IgD-negative memory B cell (primary cell): ENCODE results near the gene VEZT. TPM values are rescaled to one million over a fixed set of nuclear protein-coding genes. Genes with fewer than 3 reads are reported as not detected.
A peak's percentile ranks its signal among the peaks of the same experiment; 100 is the strongest.
"Not testable (repeated sequence)": the region's sequence is repeated elsewhere in the genome, so short reads cannot be mapped to it uniquely, and the experiment has no call there.

Source experiments
- H3K27ac Mint-ChIP-seq, 3 donors: one replicate each; pipeline ENCODE4 v1.8.0; 2020 to 2022; ENCODE audit warnings: mild to moderate bottlenecking in 3 of 3, mixed read lengths in 3 of 3, moderate library complexity in 1 of 3
- H3K27me3 Mint-ChIP-seq: one replicate; pipeline ENCODE4 v1.8.0; 2021; ENCODE audit warnings: mixed read lengths
- H3K36me3 Mint-ChIP-seq: one replicate; pipeline ENCODE4 v1.8.0; 2020; ENCODE audit warnings: mild to moderate bottlenecking, mixed read lengths
- H3K4me1 Mint-ChIP-seq, 3 donors: one replicate each; pipeline ENCODE4 v1.8.0; 2020 to 2022; ENCODE audit warnings: mixed read lengths in 3 of 3, mild to moderate bottlenecking in 1 of 3
- H3K4me3 Mint-ChIP-seq, 4 donors: one replicate each; pipeline ENCODE4 v1.8.0; 2020 to 2022; ENCODE audit warnings: mild to moderate bottlenecking in 4 of 4, mixed read lengths in 4 of 4, moderate library complexity in 3 of 4
- H3K9me3 Mint-ChIP-seq, 3 donors: one replicate each; pipeline ENCODE4 v1.8.0; 2020 to 2021; ENCODE audit warnings: mixed read lengths in 3 of 3, mild to moderate bottlenecking in 1 of 3
- polyA plus RNA-seq: library from polyadenylated mRNA; unstranded; fragments of 300-500 nt; fragmentation: Illumina TruSeq; gene quantifications from one replicate; pipeline ENCODE4 v1.2.3, GENCODE V29; 2021

VEZT gene
- polyA plus RNA-seq, 1 donor from 2014 or later = 21.5 TPM

DNA sequence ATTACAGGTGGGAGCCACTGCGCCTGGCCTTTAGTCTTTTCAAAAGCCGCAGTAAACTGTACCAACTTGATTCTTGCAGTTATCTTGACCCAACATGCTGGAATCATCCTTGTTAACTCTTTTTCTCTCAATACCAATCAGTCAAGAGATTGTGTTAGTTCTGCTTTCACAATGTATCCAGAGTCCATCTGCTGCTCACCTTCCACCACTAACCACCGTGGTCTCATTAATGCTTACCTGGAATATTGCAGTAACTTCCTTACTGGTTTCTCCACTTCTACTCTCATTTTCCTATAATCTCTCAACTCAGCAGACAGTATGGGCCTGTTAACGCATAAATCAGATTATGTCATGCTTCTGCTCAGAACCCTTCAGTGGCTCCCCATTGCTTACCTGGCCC, 62.2 kb downstream of the VEZT start:
- H3K27ac Mint-ChIP-seq = no peak overlapping the region

DNA sequence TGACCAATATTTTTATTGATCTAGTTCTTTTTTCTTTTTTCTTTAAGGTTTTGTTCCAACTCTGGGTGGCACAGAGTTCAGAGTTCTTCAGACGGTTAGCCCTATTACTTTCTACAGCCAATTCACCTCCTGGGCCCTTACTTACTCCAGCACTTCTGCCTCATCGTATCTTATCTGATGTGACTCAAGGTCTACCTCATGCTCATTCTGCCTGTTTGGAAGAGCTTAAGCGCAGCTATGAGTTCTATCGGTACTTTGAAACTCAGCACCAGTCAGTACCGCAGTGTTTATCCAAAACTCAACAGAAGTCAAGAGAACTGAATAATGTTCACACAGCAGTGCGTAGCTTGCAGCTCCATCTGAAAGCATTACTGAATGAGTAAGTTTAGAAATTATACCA, 64.7 kb downstream of the VEZT start:
- H3K9me3 Mint-ChIP-seq = no peaks in the 10 kb centered on the region
- no peaks in the 10 kb centered on the region for H3K4me1 Mint-ChIP-seq
- H3K4me3 Mint-ChIP-seq = no peak overlapping the region
- peaks cover 14% of the 10 kb centered on the region for H3K36me3 Mint-ChIP-seq
- no peak overlapping the region for H3K27ac Mint-ChIP-seq
- H3K27me3 Mint-ChIP-seq = no peaks in the 10 kb centered on the region

More for the DNA sequence above, 62.2 kb downstream of the VEZT start:
- H3K27me3 Mint-ChIP-seq = no peaks in the 10 kb centered on the region
- H3K4me1 Mint-ChIP-seq = no peaks in the 10 kb centered on the region
- H3K36me3 Mint-ChIP-seq = peaks cover 13% of the 10 kb centered on the region
- H3K4me3 Mint-ChIP-seq = no peak overlapping the region
- H3K9me3 Mint-ChIP-seq = no peaks in the 10 kb centered on the region

DNA sequence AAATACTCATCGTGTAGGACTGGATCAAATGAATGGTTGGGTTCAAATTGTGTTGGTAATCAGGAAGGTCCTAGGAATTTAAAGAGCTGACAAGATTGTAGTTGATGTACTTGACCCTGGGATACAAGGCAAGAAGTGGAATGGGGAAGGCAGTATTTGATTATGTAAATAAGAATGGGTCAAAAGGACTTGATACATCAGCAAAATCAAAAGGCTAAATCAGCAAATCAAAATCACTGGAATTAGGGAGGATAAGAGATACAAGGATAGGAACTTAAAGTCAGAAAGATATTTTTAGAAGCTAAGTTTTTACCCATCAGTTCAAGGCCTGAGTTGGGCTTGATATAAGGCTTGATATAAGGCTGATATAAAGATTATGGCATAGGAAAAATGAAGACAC, 65.8 kb downstream of the VEZT start:
- Mint-ChIP-seq H3K9me3 (no peaks in the 10 kb centered on the region), H3K27me3 (no peaks in the 10 kb centered on the region), H3K27ac (no peak overlapping the region), H3K4me1 (no peaks in the 10 kb centered on the region), H3K4me3 (no peak overlapping the region), H3K36me3 (peaks cover 14% of the 10 kb centered on the region)

- no peaks in the 10 kb centered on the region for H3K27me3 Mint-ChIP-seq
These were observed 69.1 kb downstream of the VEZT start for GRCh38 chr12:95286713-95287112.

GRCh38 chr12:95291501-95291900, 73.9 kb downstream of the VEZT start:
- Mint-ChIP-seq H3K4me1 (peaks cover 0 to 3% (median 0%) of the 10 kb centered on the region in 3 donors), H3K4me3 (no peak overlapping the region), H3K9me3 (no peaks in the 10 kb centered on the region), H3K36me3 (peaks cover 4% of the 10 kb centered on the region), H3K27ac (peak overlapping the region in 1 of 3 donors; percentile 50), H3K27me3 (no peaks in the 10 kb centered on the region)

More at GRCh38 chr12:95286713-95287112, 69.1 kb downstream of the VEZT start:
- peaks cover 0 to 3% (median 0%) of the 10 kb centered on the region in 3 donors for H3K4me1 Mint-ChIP-seq
- H3K4me3 Mint-ChIP-seq = no peak overlapping the region
- H3K9me3 Mint-ChIP-seq = no peaks in the 10 kb centered on the region
- no peak overlapping the region for H3K27ac Mint-ChIP-seq
- H3K36me3 Mint-ChIP-seq = peaks cover 17% of the 10 kb centered on the region

DNA sequence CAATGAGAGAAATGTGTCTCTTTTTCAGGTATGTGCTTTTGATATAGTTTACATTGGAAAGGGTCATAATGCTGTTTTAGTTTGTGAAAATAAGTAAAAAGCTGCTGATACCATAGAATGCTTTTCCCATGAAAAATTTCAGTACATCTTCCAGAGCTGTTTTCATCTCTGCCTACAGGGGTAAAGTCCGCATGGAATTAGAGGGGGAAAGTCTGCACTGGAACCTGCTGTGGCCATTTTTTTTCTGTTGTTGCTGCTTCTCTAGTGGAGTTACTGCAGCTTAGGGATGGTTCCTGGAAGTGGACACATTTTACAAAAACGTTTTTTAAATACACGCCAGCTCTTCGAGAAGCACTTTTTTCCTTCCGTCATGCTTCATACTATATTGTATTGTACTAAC, 81.3 kb downstream of the VEZT start:
- no peak overlapping the region for H3K27ac Mint-ChIP-seq
- no peaks in the 10 kb centered on the region for H3K4me1 Mint-ChIP-seq
- H3K27me3 Mint-ChIP-seq = no peaks in the 10 kb centered on the region
- peaks cover 18% of the 10 kb centered on the region for H3K36me3 Mint-ChIP-seq
- no peaks in the 10 kb centered on the region for H3K9me3 Mint-ChIP-seq
- H3K4me3 Mint-ChIP-seq = no peak overlapping the region

DNA sequence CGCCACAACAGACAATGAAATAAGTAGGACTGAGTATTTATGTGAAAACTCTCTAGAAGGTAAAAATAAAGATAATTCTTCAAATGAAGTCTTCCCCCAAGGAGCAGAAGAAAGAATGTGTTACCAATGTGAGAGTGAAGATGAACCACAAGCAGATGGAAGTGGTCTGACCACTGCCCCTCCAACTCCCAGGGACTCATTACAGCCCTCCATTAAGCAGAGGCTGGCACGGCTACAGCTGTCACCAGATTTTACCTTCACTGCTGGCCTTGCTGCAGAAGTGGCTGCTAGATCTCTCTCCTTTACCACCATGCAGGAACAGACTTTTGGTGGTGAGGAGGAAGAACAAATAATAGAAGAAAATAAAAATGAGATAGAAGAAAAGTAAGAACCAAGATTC, 82.7 kb downstream of the VEZT start:
- no peaks in the 10 kb centered on the region for H3K4me1 Mint-ChIP-seq
- H3K9me3 Mint-ChIP-seq = no peaks in the 10 kb centered on the region
- no peak overlapping the region for H3K27ac Mint-ChIP-seq
- H3K27me3 Mint-ChIP-seq = no peaks in the 10 kb centered on the region
- H3K4me3 Mint-ChIP-seq = no peak overlapping the region
- peaks cover 18% of the 10 kb centered on the region for H3K36me3 Mint-ChIP-seq

DNA sequence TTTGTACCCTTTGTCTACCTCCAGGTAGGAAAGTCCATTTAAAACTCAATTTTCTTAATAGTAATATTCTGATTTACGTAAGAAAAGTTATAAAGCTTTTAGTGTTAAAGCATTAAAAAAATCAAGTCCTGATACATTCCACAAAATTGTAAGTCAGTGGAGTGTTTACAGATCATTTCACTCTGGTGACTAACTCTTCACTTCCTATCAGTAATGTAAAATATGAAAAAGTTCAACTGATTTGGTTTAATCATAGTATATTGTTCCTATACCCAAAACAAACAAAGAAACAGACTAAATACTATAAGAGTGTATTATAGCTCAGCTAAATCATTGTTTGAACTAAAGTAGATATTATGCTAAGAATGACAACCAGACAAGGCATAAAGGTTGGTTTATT, 85.9 kb downstream of the VEZT start:
- no peak overlapping the region for H3K27ac Mint-ChIP-seq
- no peaks in the 10 kb centered on the region for H3K4me1 Mint-ChIP-seq
- H3K9me3 Mint-ChIP-seq = no peaks in the 10 kb centered on the region
- H3K36me3 Mint-ChIP-seq = peaks cover 13% of the 10 kb centered on the region
- no peaks in the 10 kb centered on the region for H3K27me3 Mint-ChIP-seq
- no peak overlapping the region for H3K4me3 Mint-ChIP-seq

DNA sequence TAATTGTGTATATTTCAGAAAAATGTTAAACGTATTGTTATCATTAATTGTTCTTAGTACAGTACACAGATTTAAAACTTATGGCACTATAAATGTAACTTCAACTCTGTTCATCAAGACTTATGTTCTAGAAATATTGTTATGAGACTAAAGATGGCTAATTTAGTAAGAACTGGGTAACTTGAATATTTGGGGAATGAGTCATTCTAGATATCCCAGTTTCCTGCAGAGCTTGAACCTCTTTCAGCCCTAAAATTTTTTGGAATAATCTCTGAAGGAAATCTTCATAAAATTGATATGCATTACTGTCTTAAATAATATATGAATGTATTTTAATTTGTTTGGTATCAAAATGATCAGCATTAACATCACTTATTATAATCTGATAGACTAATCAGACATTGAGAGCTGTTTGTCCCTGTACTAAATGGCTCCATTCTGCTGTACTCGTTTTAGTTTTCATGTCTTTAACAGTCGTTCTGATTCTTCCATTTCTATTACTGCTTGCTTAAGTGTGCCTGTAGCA, 87.1 kb downstream of the VEZT start:
- peaks cover 12% of the 10 kb centered on the region for H3K36me3 Mint-ChIP-seq

GRCh38 chr12:95312656-95313055, 95.0 kb downstream of the VEZT start:
- H3K27me3 Mint-ChIP-seq = no peaks in the 10 kb centered on the region
- H3K27ac Mint-ChIP-seq = no peak overlapping the region
- peaks cover 4% of the 10 kb centered on the region for H3K36me3 Mint-ChIP-seq
- H3K9me3 Mint-ChIP-seq = peaks cover 0 to 1% (median 0%) of the 10 kb centered on the region in 3 donors
- no peak overlapping the region for H3K4me3 Mint-ChIP-seq
- no peaks in the 10 kb centered on the region for H3K4me1 Mint-ChIP-seq

More for the DNA sequence above, 87.1 kb downstream of the VEZT start:
- no peaks in the 10 kb centered on the region for H3K4me1 Mint-ChIP-seq
- H3K27me3 Mint-ChIP-seq = no peaks in the 10 kb centered on the region
- no peaks in the 10 kb centered on the region for H3K9me3 Mint-ChIP-seq
- H3K27ac Mint-ChIP-seq = no peak overlapping the region
- H3K4me3 Mint-ChIP-seq = no peak overlapping the region

DNA sequence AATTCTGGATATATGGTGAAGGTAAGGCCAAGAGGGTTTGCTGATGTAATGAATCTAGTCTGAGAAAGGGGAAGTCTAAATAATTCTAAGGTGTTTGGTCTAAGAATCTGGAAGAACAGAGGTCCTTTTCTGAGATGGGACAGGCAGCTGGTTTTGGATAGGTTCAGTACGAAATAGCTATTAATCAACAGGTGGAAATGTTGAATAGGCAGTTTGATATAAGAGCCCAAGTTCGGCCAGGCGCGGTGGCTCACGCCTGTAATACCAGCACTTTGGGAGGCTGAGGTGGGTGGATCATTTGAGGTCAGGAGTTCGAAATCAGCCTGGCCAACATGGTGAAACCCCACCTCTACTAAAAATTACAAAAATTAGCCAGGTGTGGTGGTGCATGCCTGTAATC, 97.1 kb downstream of the VEZT start:
- not testable (repeated sequence) for H3K4me1 Mint-ChIP-seq, H3K27me3 Mint-ChIP-seq, H3K9me3 Mint-ChIP-seq, H3K27ac Mint-ChIP-seq, H3K36me3 Mint-ChIP-seq, H3K4me3 Mint-ChIP-seq

- H3K27me3 Mint-ChIP-seq = no peaks in the 10 kb centered on the region
- no peak overlapping the region for H3K4me3 Mint-ChIP-seq
- no peak overlapping the region for H3K27ac Mint-ChIP-seq
- no peaks in the 10 kb centered on the region for H3K4me1 Mint-ChIP-seq
- H3K36me3 Mint-ChIP-seq = no peaks in the 10 kb centered on the region
- H3K9me3 Mint-ChIP-seq = peaks cover 0 to 1% (median 0%) of the 10 kb centered on the region in 3 donors
These were observed 99.2 kb downstream of the VEZT start for GRCh38 chr12:95316798-95317197.

- Mint-ChIP-seq H3K4me3 (no peak overlapping the region), H3K27ac (no peak overlapping the region), H3K36me3 (no peaks in the 10 kb centered on the region), H3K27me3 (no peaks in the 10 kb centered on the region), H3K9me3 (peaks cover 0 to 1% (median 0%) of the 10 kb centered on the region in 3 donors), H3K4me1 (no peaks in the 10 kb centered on the region)
These were observed 100.5 kb downstream of the VEZT start for GRCh38 chr12:95318071-95318545.

- no peaks in the 10 kb centered on the region for H3K36me3 Mint-ChIP-seq
- H3K4me3 Mint-ChIP-seq = no peak overlapping the region
- H3K9me3 Mint-ChIP-seq = no peaks in the 10 kb centered on the region
- H3K4me1 Mint-ChIP-seq = no peaks in the 10 kb centered on the region
- no peak overlapping the region for H3K27ac Mint-ChIP-seq
- no peaks in the 10 kb centered on the region for H3K27me3 Mint-ChIP-seq
These were observed 102.2 kb downstream of the VEZT start for GRCh38 chr12:95319694-95320331.

DNA sequence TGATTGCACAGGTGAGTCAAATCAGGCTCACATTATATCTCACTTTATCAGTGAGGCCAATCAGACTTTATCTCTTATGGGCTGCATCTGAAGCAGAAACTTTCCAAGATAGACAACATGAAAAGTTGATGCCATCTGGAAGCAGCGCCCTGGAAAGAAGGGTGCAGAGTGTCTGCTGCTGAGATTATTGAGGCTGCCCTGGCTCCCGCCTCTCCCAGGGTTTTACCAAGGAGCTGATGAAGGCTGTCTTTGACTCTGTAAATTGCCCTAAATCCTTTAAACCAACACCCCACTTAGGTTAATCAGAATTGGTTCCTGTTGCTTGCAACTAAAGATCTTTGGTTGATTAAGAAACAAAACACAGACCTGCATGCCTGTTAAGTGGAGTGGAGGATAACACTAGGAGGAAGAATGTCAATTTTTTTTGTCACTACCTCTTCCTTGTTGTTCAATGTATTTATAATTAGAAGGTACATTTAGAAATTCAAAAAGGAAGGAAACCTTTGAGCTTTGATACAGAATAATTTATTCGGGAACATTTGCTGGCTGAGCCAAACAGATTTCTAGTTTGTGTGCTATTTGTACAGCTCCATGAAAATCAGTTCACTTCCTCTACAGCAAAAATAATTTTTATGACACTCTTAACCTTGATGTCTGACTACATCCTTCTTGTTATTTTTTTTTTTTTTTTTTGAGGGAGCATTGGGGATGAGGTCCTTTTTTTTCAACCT, 104.1 kb downstream of the VEZT start:
- no peak overlapping the region for H3K4me3 Mint-ChIP-seq
- no peaks in the 10 kb centered on the region for H3K27me3 Mint-ChIP-seq
- no peaks in the 10 kb centered on the region for H3K4me1 Mint-ChIP-seq
- H3K9me3 Mint-ChIP-seq = no peaks in the 10 kb centered on the region
- H3K27ac Mint-ChIP-seq = no peak overlapping the region
- H3K36me3 Mint-ChIP-seq = no peaks in the 10 kb centered on the region

DNA sequence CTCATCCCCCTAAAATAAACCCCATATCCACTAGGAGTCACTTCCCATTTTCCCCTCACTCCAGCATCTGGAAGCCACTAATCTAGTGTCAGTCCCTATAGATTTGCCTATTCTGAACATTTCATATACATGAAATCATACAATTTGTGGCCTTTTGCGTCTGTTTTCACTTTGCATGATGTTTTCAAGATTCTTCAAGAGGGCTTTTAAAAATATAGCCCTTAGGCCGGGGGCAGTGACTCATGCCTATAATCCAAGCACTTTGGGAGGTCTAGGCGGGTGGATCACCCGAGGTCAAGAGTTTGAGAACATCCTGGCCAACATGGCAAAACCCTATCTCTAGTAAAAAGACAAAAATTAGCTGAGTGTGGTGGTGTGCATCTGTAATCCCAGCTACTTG, 104.7 kb downstream of the VEZT start:
- Mint-ChIP-seq H3K36me3 (no peaks in the 10 kb centered on the region), H3K4me1 (no peaks in the 10 kb centered on the region), H3K4me3 (no peak overlapping the region), H3K9me3 (no peaks in the 10 kb centered on the region), H3K27me3 (no peaks in the 10 kb centered on the region), H3K27ac (no peak overlapping the region)
